H9 (cell line): Measurements from ENCODE around the gene TBR1. TPM values are rescaled to one million over a fixed set of nuclear protein-coding genes. Genes with fewer than 3 reads are reported as not detected.

Experiments used
- DNase-seq: peaks from one replicate; pipeline ENCODE4 v3.0.0-alpha.2; 2017
- H2AFZ ChIP-seq: one replicate; pipeline ENCODE4 v1.6.1; 2013; ENCODE audit warnings: mild to moderate bottlenecking, low read length, control low read depth, moderate library complexity
- H2AK5ac ChIP-seq: 2 replicates; pipeline ENCODE4 v1.6.1; 2013; ENCODE audit warnings: low read length, control low read depth, mixed read lengths; ENCODE audit not compliant: insufficient read length
- H2BK120ac ChIP-seq: one replicate; pipeline ENCODE4 v1.6.1; 2013; ENCODE audit warnings: low read depth, mild to moderate bottlenecking, low read length, control low read depth, inconsistent platforms; ENCODE audit not compliant: poor library complexity, severe bottlenecking
- H2BK12ac ChIP-seq: 2 replicates; pipeline ENCODE4 v1.6.1; 2013; ENCODE audit warnings: low read length, control low read depth, mixed read lengths, low read depth; ENCODE audit not compliant: insufficient read length
- H2BK15ac ChIP-seq: 2 replicates; pipeline ENCODE4 v1.6.1; 2013; ENCODE audit warnings: low read depth, low read length, control low read depth
- H2BK20ac ChIP-seq: one replicate; pipeline ENCODE4 v1.6.1; 2013; ENCODE audit warnings: low read depth, mild to moderate bottlenecking, low read length, control low read depth, inconsistent platforms; ENCODE audit not compliant: poor library complexity, severe bottlenecking
- H2BK5ac ChIP-seq: 2 replicates; pipeline ENCODE4 v1.6.1; 2013; ENCODE audit warnings: low read length, control low read depth, mixed read lengths; ENCODE audit not compliant: insufficient read length
- H3K14ac ChIP-seq: 2 replicates; pipeline ENCODE4 v1.6.1; 2013; ENCODE audit warnings: low read length, control low read depth; ENCODE audit not compliant: insufficient read depth
- H3K18ac ChIP-seq: 2 replicates; pipeline ENCODE4 v1.6.1; 2013; ENCODE audit warnings: low read depth, mild to moderate bottlenecking, mixed read lengths, low read length, control low read depth; ENCODE audit not compliant: insufficient read length
- H3K23ac ChIP-seq: 2 replicates; pipeline ENCODE4 v1.6.1; 2013; ENCODE audit warnings: low read length, control low read depth, mixed read lengths, low read depth; ENCODE audit not compliant: insufficient read length
- H3K23me2 ChIP-seq: 2 replicates; pipeline ENCODE4 v1.6.1; 2013; ENCODE audit warnings: low read depth, mild to moderate bottlenecking, mixed read lengths, low read length, control low read depth; ENCODE audit not compliant: insufficient read length, poor library complexity, severe bottlenecking
- H3K27ac ChIP-seq: 2 replicates; pipeline ENCODE4 v1.5.1; 2013; ENCODE audit warnings: low read length, control low read depth, mixed read lengths, low read depth; ENCODE audit not compliant: insufficient read length
- H3K27me3 ChIP-seq: 2 replicates; pipeline ENCODE4 v1.6.1; 2013; ENCODE audit warnings: low read length, control low read depth, inconsistent platforms; ENCODE audit not compliant: insufficient read depth
- H3K4ac ChIP-seq: 2 replicates; pipeline ENCODE4 v1.6.1; 2013; ENCODE audit warnings: low read depth, mild to moderate bottlenecking, control low read depth, inconsistent platforms, low read length, moderate library complexity
- H3K4me1 ChIP-seq: 2 replicates; pipeline ENCODE4 v1.6.1; 2013; ENCODE audit warnings: low read length, control low read depth, inconsistent platforms; ENCODE audit not compliant: insufficient read depth
- H3K4me2 ChIP-seq: 2 replicates; pipeline ENCODE4 v1.6.1; 2013; ENCODE audit warnings: low read length, control low read depth, mixed read lengths; ENCODE audit not compliant: insufficient read length, insufficient read depth
- H3K56ac ChIP-seq: 2 replicates; pipeline ENCODE4 v1.6.1; 2013; ENCODE audit warnings: low read depth, mild to moderate bottlenecking, mixed read lengths, low read length, control low read depth; ENCODE audit not compliant: insufficient read length
- H3K79me1 ChIP-seq: 2 replicates; pipeline ENCODE4 v1.6.1; 2013; ENCODE audit warnings: low read depth, mild to moderate bottlenecking, moderate library complexity, low read length, control low read depth, inconsistent platforms; ENCODE audit not compliant: insufficient read depth, poor library complexity, severe bottlenecking
- H3K79me2 ChIP-seq: 2 replicates; pipeline ENCODE4 v1.6.1; 2013; ENCODE audit warnings: low read length, control low read depth, inconsistent platforms; ENCODE audit not compliant: insufficient read depth
- H3K9ac ChIP-seq: 2 replicates; pipeline ENCODE4 v1.6.1; 2013; ENCODE audit warnings: low read length, control low read depth, mixed read lengths; ENCODE audit not compliant: insufficient read length; ENCODE audit errors: extremely low read depth
- H3K9me3 ChIP-seq: one replicate; pipeline ENCODE4 v1.6.1; 2013; ENCODE audit warnings: low read depth, low read length, inconsistent platforms; ENCODE audit not compliant: control insufficient read depth
- H3T11ph ChIP-seq: one replicate; pipeline ENCODE4 v1.6.1; 2013; ENCODE audit warnings: mild to moderate bottlenecking, low read length, control low read depth, inconsistent platforms
- H4K20me1 ChIP-seq: one replicate; pipeline ENCODE4 v1.6.1; 2013; ENCODE audit not compliant: control insufficient read depth, insufficient read length, insufficient read depth
- H4K5ac ChIP-seq: 2 replicates; pipeline ENCODE4 v1.6.1; 2013; ENCODE audit warnings: low read depth, mild to moderate bottlenecking, mixed read lengths, low read length, control low read depth; ENCODE audit not compliant: insufficient read length
- H4K8ac ChIP-seq: replicated peaks from 2 replicates; pipeline ENCODE4 v1.6.1; 2013; ENCODE audit warnings: low read length, control low read depth, mixed read lengths, low read depth; ENCODE audit not compliant: insufficient read length
- H4K91ac ChIP-seq: 2 replicates; pipeline ENCODE4 v1.6.1; 2013; ENCODE audit warnings: low read depth, mild to moderate bottlenecking, moderate library complexity, mixed read lengths, low read length, control low read depth; ENCODE audit not compliant: insufficient read length
- H3K27ac Mint-ChIP-seq, 3 experiments: 2 replicates in 2 of 3; 3 replicates in 1 of 3; pipeline ENCODE4 v1.8.0; 2020 to 2021; ENCODE audit warnings: mixed read lengths in 3 of 3, mild to moderate bottlenecking in 1 of 3, moderate library complexity in 1 of 3
- H3K27me3 Mint-ChIP-seq: 2 replicates; pipeline ENCODE4 v1.8.0; 2021; ENCODE audit warnings: low read depth, mild to moderate bottlenecking, moderate library complexity, mixed read lengths
- H3K36me3 Mint-ChIP-seq, 3 experiments: 2 replicates in 2 of 3; 3 replicates in 1 of 3; pipeline ENCODE4 v1.8.0; 2020 to 2021; ENCODE audit warnings: low read depth in 3 of 3, mixed read lengths in 3 of 3; ENCODE audit not compliant: insufficient read depth in 1 of 3
- H3K4me1 Mint-ChIP-seq, 2 experiments: 2 replicates each; pipeline ENCODE4 v1.8.0; 2020; ENCODE audit warnings: mixed read lengths in 2 of 2
- H3K4me3 Mint-ChIP-seq, 2 experiments: 2 replicates in 1 of 2; 3 replicates in 1 of 2; pipeline ENCODE4 v1.8.0; 2020 to 2021; ENCODE audit warnings: mild to moderate bottlenecking in 2 of 2, mixed read lengths in 2 of 2, moderate library complexity in 1 of 2
- H3K9me3 Mint-ChIP-seq, 2 experiments: 2 replicates in 1 of 2; 3 replicates in 1 of 2; pipeline ENCODE4 v1.8.0; 2020; ENCODE audit warnings: mild to moderate bottlenecking in 2 of 2, mixed read lengths in 2 of 2, moderate library complexity in 1 of 2
- CTCF ChIP-seq: fragments of 200-600 bp; sonication (generic); conservative IDR thresholded peaks from 3 replicates; pipeline ENCODE4 v1.8.0; 2021; ENCODE audit warnings: antibody characterized with exemption, mild to moderate bottlenecking
- WGBS: extraction: QIAGEN DNeasy Blood & Tissue Kit; methylation state at CpG from one replicate; pipeline ENCODE4 v1.1.7; 2013; ENCODE audit warnings: missing lambda C conversion rate, low lambda C conversion rate, mixed read lengths; ENCODE audit not compliant: insufficient read length; ENCODE audit errors: extremely low coverage; 5-methylcytosine and 5-hydroxymethylcytosine counted together
- total RNA-seq: library from RNA; stranded (reverse); gene quantifications from 2 replicates; pipeline ENCODE4 v1.2.1, GENCODE V29; 2021

TBR1 gene
- total RNA-seq, 1 experiment from 2014 or later, result 0.24 TPM

- H3T11ph ChIP-seq, result no peak overlapping the region
- no peaks in the 10 kb centered on the region for H4K20me1 ChIP-seq
- H2BK15ac ChIP-seq, result no peak overlapping the region
- H2AK5ac ChIP-seq, result no peak overlapping the region
- H3K79me2 ChIP-seq, result no peaks in the 10 kb centered on the region
- H2BK120ac ChIP-seq, result no peak overlapping the region
- H4K91ac ChIP-seq, result no peak overlapping the region
- no peak overlapping the region for H3K18ac ChIP-seq
- no peak overlapping the region for H3K14ac ChIP-seq
- no peak overlapping the region for H3K4me3 Mint-ChIP-seq
- no peak overlapping the region for H4K5ac ChIP-seq
- H3K4me1 Mint-ChIP-seq, result peaks cover 0 to 4% of the 10 kb centered on the region in 2 experiments; a peak in 1 of 4 replicates
- H3K4me2 ChIP-seq, result no peak overlapping the region
- H3K79me1 ChIP-seq, result no peaks in the 10 kb centered on the region
- H3K27ac ChIP-seq, result no peak overlapping the region
- no peak for TF ChIP-seq CTCF
- H4K8ac ChIP-seq, result no peak overlapping the region
- H2AFZ ChIP-seq, result no peak overlapping the region
- H3K9me3 ChIP-seq, result no peaks in the 10 kb centered on the region
- no peaks in the 10 kb centered on the region for H3K27me3 ChIP-seq
- peaks cover 8% of the 10 kb centered on the region for H3K27me3 Mint-ChIP-seq
- no CpG with 5 or more reads among the region's 2 CpGs for WGBS
- H2BK5ac ChIP-seq, result no peak overlapping the region
- H3K56ac ChIP-seq, result no peak overlapping the region
- no peak for DNase-seq
- H3K9me3 Mint-ChIP-seq, result no peaks in the 10 kb centered on the region
- H3K23me2 ChIP-seq, result no peaks in the 10 kb centered on the region
- no peak overlapping the region for H3K23ac ChIP-seq
- no peak overlapping the region for H3K4ac ChIP-seq
- H3K36me3 Mint-ChIP-seq, result peaks cover 0 to 12% (median 4%) of the 10 kb centered on the region in 3 experiments; a peak in 2 of 7 replicates
- no peak overlapping the region for H2BK12ac ChIP-seq
- no peak overlapping the region for H2BK20ac ChIP-seq
- no peak overlapping the region for H3K27ac Mint-ChIP-seq
- no peaks in the 10 kb centered on the region for H3K4me1 ChIP-seq
- no peak overlapping the region for H3K9ac ChIP-seq
Measured at GRCh38 chr2:161407597-161407996, 8.5 kb upstream of the TBR1 start.
